Stomach (tissue), 9 donors: Measurements from ENCODE around the gene R3HDM4. TPM values are rescaled to one million over a fixed set of nuclear protein-coding genes. Genes with fewer than 3 reads are reported as not detected.
A peak's percentile ranks its signal among the peaks of the same experiment; 100 is the strongest.

Experiments used
- DNase-seq, 2 donors: peaks; one replicate each; pipeline versions ENCODE4 v3.0.0 to v3.0.0-alpha.2; 2013 to 2019
- H3K27ac ChIP-seq, 5 donors: fragments of 200-600 bp in 4 of 5; sonication (generic) in 4 of 5; one replicate each; pipeline ENCODE4 v1.5.1; 2013 to 2019; ENCODE audit warnings: mild to moderate bottlenecking in 1 of 5, moderate library complexity in 1 of 5
- H3K27me3 ChIP-seq, 3 donors: fragments of 200-600 bp; sonication (generic); one replicate each; pipeline ENCODE4 v1.5.1; 2017 to 2019; ENCODE audit warnings: mixed run types in 1 of 3
- H3K36me3 ChIP-seq, 4 donors: fragments of 200-600 bp; sonication (generic); 1 replicate in 3 of 4; 2 replicates in 1 of 4; pipeline ENCODE4 v1.5.1; 2016 to 2019
- H3K4me1 ChIP-seq, 4 donors: fragments of 200-600 bp; sonication (generic); one replicate each; pipeline ENCODE4 v1.5.1; 2016 to 2019
- H3K4me3 ChIP-seq, 4 donors: fragments of 200-600 bp; sonication (generic) in 3 of 4; one replicate each; pipeline ENCODE4 v1.5.1; 2016 to 2019; ENCODE audit warnings: mild to moderate bottlenecking in 1 of 4
- H3K9me3 ChIP-seq, 4 donors: fragments of 200-600 bp; sonication (generic); one replicate each; pipeline ENCODE4 v1.5.1; 2016 to 2019
- EP300 ChIP-seq: sonication (generic); formaldehyde crosslinking; IDR thresholded peaks from one replicate; pipeline ENCODE4 v1.6.1; 2017; ENCODE audit warnings: antibody characterized with exemption
- POLR2A ChIP-seq, 4 donors: fragments of 450-650 bp; IDR thresholded peaks; one replicate each; pipeline ENCODE4 v1.6.1; 2016; ENCODE audit warnings: antibody characterized with exemption in 4 of 4, control low read depth in 2 of 4, mild to moderate bottlenecking in 1 of 4, moderate library complexity in 1 of 4
- POLR2AphosphoS5 ChIP-seq, 3 donors: sonication (generic); formaldehyde crosslinking; IDR thresholded peaks; one replicate each; pipeline ENCODE4 v1.6.1; 2016; ENCODE audit warnings: antibody characterized with exemption in 3 of 3
- WGBS, 5 donors: extraction: QIAGEN DNeasy Blood & Tissue Kit in 3 of 5; methylation state at CpG; one replicate each; pipeline versions ENCODE4 v1.1.5 to v1.1.7; 2013 to 2018; 5-methylcytosine and 5-hydroxymethylcytosine counted together
- intact Hi-C: fragments of 100-400 bp; cut with DNase I; formaldehyde crosslinking; loops from one replicate; pipeline ENCODE4 v1.15.1; 2023; ENCODE audit warnings: low total_unique reads
- polyA plus RNA-seq, 3 donors: library from polyadenylated mRNA; stranded (reverse); fragments of 200-250 nt; gene quantifications; one replicate each; pipeline ENCODE4 v1.2.3, GENCODE V29; 2013
- total RNA-seq, 5 donors: library from RNA; depleted of rRNA; stranded (reverse); fragments of >200 nt; gene quantifications; one replicate each; pipeline versions ENCODE4 v1.1.0 to v1.2.3, GENCODE V29; 2014 to 2016
- TF ChIP-seq, protein P1 (sequence below), 7 experiments: fragments of 450-650 bp in 4 of 7; fragments of 200-600 bp in 3 of 7; sonication (generic) in 3 of 7; IDR thresholded peaks; one replicate each; pipeline ENCODE4 v1.5.1; 2016 to 2019; ENCODE audit warnings: antibody characterized with exemption in 7 of 7, control low read depth in 2 of 7, mild to moderate bottlenecking in 1 of 7
- donor health status: healthy with polysubstance abuse.
- donor health status: Bipolar disorder and iron deficiency.
- donor health status: healthy.

R3HDM4 gene
- total and polyA plus RNA-seq, 8 donors, result 5.8 to 63.8 (median 48.4) TPM

DNA sequence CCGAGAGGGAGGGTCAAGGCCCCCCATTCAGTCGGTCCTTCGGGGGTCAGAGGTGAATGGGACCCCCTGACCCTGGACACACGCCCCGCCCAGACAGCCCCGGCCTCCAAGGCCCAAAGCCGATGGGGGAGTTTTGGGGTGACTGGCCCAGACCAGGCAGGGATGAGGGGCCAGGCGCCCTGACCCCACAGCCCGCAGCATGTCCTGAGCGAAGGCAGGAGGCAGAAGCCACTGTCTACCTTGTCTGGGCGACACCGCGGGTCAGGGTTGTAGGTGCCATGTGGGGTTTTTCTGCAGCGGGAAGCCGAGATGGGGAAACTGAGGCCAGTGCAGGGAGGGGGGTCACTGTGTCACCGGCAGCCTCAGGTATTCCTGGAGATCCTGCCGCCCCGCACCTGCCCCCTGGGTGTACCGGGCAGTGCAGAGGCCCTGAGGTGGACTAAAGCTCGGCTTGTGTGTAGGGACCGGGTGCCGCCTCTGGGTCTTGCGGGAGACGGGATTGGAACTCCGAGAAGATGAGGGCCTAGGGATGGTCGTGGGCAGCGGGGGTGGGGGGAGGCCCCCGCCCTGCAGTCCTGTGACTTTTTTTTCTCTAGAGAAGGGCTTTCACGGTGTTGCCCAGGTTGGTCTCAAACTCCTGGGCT lies 21.3 kb upstream of the R3HDM4 start:
- peaks cover 0 to 14% (median 12%) of the 10 kb centered on the region in 4 donors for H3K36me3 ChIP-seq
- no peaks in the 10 kb centered on the region for H3K9me3 ChIP-seq
- H3K4me1 ChIP-seq, result peaks cover 31 to 46% (median 42%) of the 10 kb centered on the region in 4 donors
- no peak for DNase-seq
- peaks cover 0 to 4% (median 0%) of the 10 kb centered on the region in 3 donors for H3K27me3 ChIP-seq
- 51 to 71% (median 53%) methylated on average over 28 to 29 of the region's 29 CpGs for WGBS, 5 donors
- TF ChIP-seq POLR2AphosphoS5 (IDR thresholded peaks at IDR 0.05) (no peak), POLR2A (IDR thresholded peaks at IDR 0.05) (no peak), EP300 (no peak)
- TF ChIP-seq, protein P1, sequence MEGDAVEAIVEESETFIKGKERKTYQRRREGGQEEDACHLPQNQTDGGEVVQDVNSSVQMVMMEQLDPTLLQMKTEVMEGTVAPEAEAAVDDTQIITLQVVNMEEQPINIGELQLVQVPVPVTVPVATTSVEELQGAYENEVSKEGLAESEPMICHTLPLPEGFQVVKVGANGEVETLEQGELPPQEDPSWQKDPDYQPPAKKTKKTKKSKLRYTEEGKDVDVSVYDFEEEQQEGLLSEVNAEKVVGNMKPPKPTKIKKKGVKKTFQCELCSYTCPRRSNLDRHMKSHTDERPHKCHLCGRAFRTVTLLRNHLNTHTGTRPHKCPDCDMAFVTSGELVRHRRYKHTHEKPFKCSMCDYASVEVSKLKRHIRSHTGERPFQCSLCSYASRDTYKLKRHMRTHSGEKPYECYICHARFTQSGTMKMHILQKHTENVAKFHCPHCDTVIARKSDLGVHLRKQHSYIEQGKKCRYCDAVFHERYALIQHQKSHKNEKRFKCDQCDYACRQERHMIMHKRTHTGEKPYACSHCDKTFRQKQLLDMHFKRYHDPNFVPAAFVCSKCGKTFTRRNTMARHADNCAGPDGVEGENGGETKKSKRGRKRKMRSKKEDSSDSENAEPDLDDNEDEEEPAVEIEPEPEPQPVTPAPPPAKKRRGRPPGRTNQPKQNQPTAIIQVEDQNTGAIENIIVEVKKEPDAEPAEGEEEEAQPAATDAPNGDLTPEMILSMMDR (IDR thresholded peaks at IDR 0.05), result no peak
- peak overlapping the region in 1 of 4 donors; percentile 2 for H3K4me3 ChIP-seq
- intact Hi-C loops, result no loop called here
- peak overlapping the region; percentile 49 to 85 (median 69) for H3K27ac ChIP-seq

DNA sequence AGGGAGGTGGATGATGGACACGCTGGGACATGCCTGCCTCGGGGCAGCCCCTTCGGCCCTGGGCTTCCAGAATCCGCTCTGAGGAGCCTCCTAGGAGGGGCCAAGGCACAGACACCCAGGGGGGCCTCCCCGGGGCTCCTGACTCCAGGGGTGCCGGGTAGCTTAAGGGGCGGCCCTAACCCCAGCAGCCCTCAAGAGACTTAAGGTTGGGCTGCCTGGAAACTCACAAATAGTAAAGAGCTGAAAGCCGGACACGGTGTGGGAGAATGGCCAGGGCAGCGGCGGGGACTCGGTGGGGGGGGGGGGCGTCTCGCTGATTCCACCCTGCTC lies 20.5 kb upstream of the R3HDM4 start:
- no peak for DNase-seq
- Histone ChIP-seq H3K4me3 (peak overlapping the region in 1 of 4 donors; percentile 28), H3K9me3 (no peaks in the 10 kb centered on the region), H3K36me3 (peaks cover 0 to 19% (median 17%) of the 10 kb centered on the region in 4 donors), H3K4me1 (peaks cover 31 to 48% (median 44%) of the 10 kb centered on the region in 4 donors), H3K27me3 (peaks cover 0 to 4% (median 0%) of the 10 kb centered on the region in 3 donors), H3K27ac (peak overlapping the region in 3 of 5 donors; percentile 67 to 85 (median 77))
- intact Hi-C loops, result no loop called here
- TF ChIP-seq POLR2A (IDR thresholded peaks at IDR 0.05) (no peak), EP300 (no peak), POLR2AphosphoS5 (IDR thresholded peaks at IDR 0.05) (no peak)
- TF ChIP-seq, protein P1 (IDR thresholded peaks at IDR 0.05), result no peak
- 39 to 62% (median 56%) methylated on average over 7 to 14 of the region's 14 CpGs for WGBS, 5 donors

GRCh38 chr19:932648-933552 lies 19.9 kb upstream of the R3HDM4 start:
- TF ChIP-seq, protein P1 (IDR thresholded peaks at IDR 0.05), result no peak
- peak; percentile 70 to 77 (median 76) for TF ChIP-seq POLR2AphosphoS5 (IDR thresholded peaks at IDR 0.05)
- no peak for TF ChIP-seq EP300
- TF ChIP-seq POLR2A (IDR thresholded peaks at IDR 0.05), result no peak
- Histone ChIP-seq H3K27me3 (peaks cover 0 to 4% (median 0%) of the 10 kb centered on the region in 3 donors), H3K4me1 (peaks cover 34 to 55% (median 44%) of the 10 kb centered on the region in 4 donors), H3K27ac (peak overlapping the region in 4 of 5 donors; percentile 52 to 85 (median 72)), H3K36me3 (peaks cover 0 to 19% (median 17%) of the 10 kb centered on the region in 4 donors), H3K9me3 (no peaks in the 10 kb centered on the region), H3K4me3 (peak overlapping the region in 2 of 4 donors; percentile 2 to 28)
- WGBS, 5 donors, result 38 to 55% (median 46%) methylated on average over 39 to 54 of the region's 54 CpGs
- peak; percentile 71 to 89 for DNase-seq
- intact Hi-C loops, result no loop called here

DNA sequence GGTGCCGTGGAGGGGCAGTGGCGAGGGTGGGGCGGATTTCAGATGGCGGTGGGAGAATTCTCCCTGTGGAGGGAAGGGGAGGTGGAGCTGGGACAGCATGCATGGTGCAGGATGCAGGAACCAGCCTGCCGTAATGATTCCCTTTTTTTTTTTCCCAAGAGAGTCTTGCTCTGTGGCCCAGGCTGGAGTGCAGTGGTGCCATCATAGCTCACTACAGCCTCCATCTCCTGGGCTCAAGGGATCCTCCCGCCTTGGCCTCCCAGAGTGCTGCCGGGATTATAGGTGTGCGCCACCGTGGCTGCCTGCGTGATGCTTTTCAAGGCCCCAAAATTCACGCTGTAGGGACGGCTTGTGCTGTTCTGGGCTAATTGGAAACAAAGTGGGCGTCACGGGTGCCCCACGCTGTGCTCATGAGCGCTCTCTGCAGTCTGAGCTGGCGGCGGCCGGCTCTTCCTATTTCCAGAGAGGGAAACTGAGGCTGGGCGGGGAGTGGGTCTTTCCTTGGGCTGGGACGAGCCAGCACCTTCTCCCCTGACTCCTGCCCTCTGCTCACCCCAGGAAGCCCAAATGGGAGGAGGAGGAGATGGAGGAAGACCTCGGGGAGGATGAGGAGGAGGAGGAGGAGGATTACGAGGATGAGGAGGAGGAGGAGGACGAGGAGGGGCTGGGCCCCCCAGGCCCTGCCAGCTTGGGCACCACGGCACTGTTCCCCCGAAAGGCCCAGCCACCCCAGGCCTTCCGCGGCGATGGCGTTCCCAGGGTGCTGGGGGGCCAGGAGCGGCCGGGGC lies 19.0 kb upstream of the R3HDM4 start:
- H3K4me3 ChIP-seq, result peak overlapping the region in 1 of 4 donors; percentile 28
- peaks cover 43 to 63% (median 52%) of the 10 kb centered on the region in 4 donors for H3K4me1 ChIP-seq

More for the DNA sequence above, 19.0 kb upstream of the R3HDM4 start:
- H3K27me3 ChIP-seq, result peaks cover 0 to 4% (median 0%) of the 10 kb centered on the region in 3 donors
- TF ChIP-seq EP300, result no peak
- TF ChIP-seq, protein P1 (IDR thresholded peaks at IDR 0.05), result no peak
- TF ChIP-seq POLR2AphosphoS5 (IDR thresholded peaks at IDR 0.05), result no peak
- TF ChIP-seq POLR2A (IDR thresholded peaks at IDR 0.05), result no peak
- peaks cover 0 to 19% (median 17%) of the 10 kb centered on the region in 4 donors for H3K36me3 ChIP-seq
- 91 to 94% (median 92%) methylated on average over 20 to 32 of the region's 32 CpGs for WGBS, 5 donors
- DNase-seq, result no peak
- H3K9me3 ChIP-seq, result no peaks in the 10 kb centered on the region
- intact Hi-C loops, result no loop called here
- peak overlapping the region in 3 of 5 donors; percentile 67 to 85 (median 77) for H3K27ac ChIP-seq
